UCSD-AML1 (cell line): ENCODE results near the gene ZBTB20.

Experiments
- DNase-seq: peaks from one replicate; lab custom pipeline; 2025; ENCODE audit not compliant: unreplicated experiment; lab: John Stamatoyannopoulos, UW

ZBTB20 gene

DNA sequence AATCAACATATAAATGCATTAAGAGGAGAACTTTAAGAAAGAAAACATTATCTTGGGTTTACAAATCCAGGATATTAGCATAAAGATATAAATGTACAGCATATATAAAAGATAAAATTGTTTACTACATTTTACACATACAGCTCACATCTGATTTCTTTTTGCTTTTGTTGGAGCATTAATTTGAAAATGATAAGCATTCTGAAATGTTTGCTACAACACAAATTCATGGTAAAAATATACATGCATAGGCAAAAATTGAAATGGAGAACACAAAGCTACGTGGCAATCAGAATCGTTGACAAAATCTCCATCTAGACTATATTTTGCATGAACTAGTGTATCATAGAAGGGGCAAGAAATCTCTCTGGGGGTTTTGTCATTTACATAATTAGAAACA, 694.2 kb downstream of the ZBTB20 start:
- no peak for DNase-seq

DNA sequence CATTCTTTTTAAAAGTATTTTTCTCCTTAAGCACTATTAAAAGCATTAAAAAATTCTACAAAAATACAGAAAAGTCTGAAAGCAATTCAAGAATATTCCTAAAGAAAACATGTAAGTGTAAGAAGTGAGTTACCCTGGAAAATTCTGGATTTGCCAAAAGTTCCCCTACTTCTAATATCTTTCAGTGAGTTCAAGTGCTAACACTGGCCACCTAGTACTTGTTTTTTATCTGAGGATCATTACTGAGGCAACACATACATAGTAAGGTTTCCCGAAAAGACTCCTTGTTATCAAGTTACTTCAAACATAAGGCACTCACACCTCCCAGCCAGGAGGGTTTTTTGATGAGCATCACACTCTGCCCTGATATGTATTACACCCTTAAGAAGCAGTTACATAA, 694.8 kb downstream of the ZBTB20 start:
- DNase-seq: no peak

GRCh38 chr3:114451561-114452018, 695.5 kb downstream of the ZBTB20 start:
- DNase-seq: no peak

DNA sequence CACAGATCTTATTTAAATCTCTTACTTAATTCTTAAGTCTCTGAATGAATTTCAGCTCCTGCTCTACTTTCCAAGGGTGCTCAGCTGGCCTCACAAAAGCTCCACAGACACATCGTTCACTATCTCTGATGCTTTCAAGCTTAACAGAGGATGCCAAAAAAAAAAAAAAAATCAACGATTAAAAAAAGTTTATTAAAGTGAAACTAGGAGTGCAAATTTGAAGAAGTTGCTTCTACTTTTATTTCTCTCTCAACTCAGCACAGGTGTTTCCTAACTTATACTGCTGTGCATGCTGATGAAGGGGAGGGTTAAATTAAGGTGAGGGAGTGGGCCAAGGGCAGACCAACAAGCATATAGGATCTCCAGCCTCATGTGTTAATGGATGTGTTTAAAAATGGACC, 696.0 kb downstream of the ZBTB20 start:
- no peak for DNase-seq

- no peak for DNase-seq
These were observed 697.0 kb downstream of the ZBTB20 start for GRCh38 chr3:114450008-114450596.

- no peak for DNase-seq
These were observed 697.6 kb downstream of the ZBTB20 start for GRCh38 chr3:114449271-114450007.

DNA sequence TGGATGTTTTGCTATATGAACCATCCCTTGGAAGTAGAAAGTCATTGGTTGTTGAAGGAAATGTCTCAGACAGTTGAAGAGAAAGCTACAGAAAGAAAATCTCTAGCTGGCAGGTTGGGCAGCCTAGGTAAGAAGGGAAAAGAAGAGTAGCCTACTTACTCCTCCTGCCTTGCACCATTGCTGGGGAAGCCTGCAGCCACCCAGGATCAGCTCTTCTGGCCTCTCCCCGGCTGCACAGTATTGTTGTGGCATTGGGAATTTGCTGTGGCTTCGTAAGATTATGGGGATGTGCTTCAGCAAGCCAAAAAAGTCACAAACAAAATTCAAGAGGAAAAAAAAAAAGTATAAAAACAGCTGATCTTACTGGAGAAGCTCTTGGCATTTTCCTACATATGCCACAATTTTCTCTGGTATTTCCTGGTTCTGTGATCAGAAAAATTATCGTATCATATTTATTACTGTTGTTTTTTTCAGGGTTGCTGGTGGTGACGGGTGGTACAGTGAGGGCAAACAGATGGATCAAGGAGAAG, 699.1 kb downstream of the ZBTB20 start:
- DNase-seq: no peak

- no peak for DNase-seq
These were observed 699.5 kb downstream of the ZBTB20 start for GRCh38 chr3:114447545-114447944.

DNA sequence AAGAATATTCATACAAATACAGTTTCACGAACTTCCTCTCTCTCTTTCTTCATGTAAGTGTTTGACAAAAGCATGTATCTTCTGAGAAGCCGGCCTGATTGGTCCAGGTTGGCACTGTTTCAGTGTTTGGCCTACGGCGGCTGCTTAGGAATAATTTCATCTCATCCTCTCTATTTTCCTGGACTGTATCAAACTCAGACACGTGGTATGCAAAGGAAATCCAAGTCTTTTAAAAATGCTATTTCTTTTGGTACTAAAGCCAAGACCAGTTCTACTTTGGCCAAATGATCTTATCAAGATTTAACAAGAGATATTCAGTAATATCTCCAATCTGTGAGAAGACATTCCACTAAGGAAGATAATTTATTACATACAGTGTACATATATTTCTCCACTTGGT, 700.5 kb downstream of the ZBTB20 start:
- DNase-seq: no peak

DNA sequence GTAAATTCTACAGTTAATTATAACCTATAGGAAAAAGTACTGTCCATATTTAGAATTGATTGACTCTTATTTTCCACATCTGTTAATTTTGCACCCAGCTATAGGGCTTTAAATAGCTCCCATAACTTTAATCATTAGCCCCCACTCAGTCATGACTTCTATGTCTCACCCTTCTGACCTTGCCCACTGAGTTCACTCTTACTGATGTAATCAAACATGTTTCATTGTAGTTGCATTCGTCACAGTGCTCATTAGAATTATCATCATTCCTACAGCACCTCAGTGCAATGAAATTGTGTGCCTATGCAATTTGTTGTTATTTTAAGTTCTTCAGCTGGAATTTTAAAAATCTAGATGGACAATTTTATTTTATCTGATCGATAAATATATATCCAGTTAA, 701.9 kb downstream of the ZBTB20 start:
- no peak for DNase-seq

GRCh38 chr3:114444216-114444615, 702.9 kb downstream of the ZBTB20 start:
- no peak for DNase-seq

DNA sequence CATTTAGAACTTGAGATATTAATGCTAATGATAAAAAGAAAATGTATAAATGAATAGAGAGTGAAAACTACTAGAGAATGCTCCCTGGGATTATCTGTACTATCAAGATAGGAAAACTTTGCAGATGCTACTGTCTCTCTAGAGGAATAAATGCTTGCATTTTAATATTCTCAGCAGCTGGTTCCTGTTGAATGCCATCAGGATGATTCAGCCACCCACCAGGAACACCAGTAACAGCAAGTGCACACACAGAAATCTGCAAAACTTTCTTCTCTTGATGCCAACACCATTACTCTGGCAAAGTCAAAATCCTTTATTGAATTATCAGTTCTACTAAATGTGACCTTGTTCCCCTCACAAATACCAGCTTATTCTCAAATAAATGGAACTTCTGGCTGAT, 704.8 kb downstream of the ZBTB20 start:
- DNase-seq: no peak

- DNase-seq: no peak
These were observed 705.7 kb downstream of the ZBTB20 start for GRCh38 chr3:114441386-114441785.

DNA sequence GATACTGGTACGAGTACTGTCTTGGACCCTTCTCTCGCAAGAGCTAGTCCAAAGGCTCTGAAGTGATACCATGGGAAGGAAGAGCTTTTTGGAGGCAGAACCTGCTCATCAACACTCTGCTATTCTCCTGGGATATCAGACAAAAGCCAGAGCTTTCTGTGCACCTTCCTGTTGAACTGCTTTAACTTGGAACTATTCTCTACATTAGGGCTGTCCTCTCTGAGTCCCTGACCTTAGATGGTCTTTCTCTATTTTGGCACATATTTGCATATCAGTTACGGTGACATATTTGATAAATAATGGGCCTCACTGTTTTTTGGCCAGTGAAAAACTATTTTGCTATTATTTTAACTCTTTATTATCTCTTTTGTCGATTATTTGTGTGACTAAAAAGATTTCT, 706.4 kb downstream of the ZBTB20 start:
- DNase-seq: no peak

DNA sequence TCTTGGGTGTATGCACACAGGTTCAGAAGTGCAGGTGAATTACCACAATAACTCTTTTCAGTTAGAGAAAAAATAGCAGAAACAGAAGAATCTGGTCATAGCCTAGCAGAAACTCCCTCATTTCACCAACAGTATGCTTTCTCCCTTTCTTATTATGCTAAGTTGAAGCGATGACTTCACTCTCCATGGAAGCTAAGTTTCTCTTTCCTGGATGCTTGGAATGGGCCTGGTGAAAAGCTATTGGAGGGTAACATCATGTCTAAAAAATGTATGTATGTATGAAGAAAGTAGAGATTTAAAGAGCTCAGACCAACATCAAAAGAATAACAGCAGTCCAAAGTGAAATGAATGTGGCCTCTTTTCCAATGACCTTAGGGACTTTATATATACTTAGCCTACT, 707.8 kb downstream of the ZBTB20 start:
- DNase-seq: no peak

DNA sequence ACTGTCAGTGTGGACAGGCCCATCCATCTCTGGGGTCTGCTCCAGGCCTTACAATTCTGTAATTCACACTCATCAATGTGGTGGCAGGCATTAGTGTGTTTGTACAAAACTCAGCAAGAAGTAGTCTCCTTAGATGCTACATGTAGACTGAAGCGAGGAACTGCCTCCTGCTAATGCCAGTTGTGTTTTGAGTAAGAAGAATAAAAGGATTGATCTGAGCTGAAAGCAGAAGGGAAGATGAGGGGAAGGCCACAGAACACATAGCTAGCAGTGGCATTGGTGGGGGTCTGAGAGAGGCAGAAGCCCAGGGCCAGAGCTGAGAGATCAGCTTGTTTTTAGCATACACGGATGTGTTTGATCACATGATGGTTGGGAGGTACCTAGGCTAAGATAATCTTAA, 709.2 kb downstream of the ZBTB20 start:
- DNase-seq: no peak

- DNase-seq: no peak
These were observed 710.9 kb downstream of the ZBTB20 start for GRCh38 chr3:114436182-114436581.

- DNase-seq: no peak
These were observed 711.5 kb downstream of the ZBTB20 start for GRCh38 chr3:114435386-114436115.

- DNase-seq: no peak
These were observed 714.8 kb downstream of the ZBTB20 start for GRCh38 chr3:114432310-114432709.

GRCh38 chr3:114428044-114428595, 719.0 kb downstream of the ZBTB20 start:
- DNase-seq: no peak

DNA sequence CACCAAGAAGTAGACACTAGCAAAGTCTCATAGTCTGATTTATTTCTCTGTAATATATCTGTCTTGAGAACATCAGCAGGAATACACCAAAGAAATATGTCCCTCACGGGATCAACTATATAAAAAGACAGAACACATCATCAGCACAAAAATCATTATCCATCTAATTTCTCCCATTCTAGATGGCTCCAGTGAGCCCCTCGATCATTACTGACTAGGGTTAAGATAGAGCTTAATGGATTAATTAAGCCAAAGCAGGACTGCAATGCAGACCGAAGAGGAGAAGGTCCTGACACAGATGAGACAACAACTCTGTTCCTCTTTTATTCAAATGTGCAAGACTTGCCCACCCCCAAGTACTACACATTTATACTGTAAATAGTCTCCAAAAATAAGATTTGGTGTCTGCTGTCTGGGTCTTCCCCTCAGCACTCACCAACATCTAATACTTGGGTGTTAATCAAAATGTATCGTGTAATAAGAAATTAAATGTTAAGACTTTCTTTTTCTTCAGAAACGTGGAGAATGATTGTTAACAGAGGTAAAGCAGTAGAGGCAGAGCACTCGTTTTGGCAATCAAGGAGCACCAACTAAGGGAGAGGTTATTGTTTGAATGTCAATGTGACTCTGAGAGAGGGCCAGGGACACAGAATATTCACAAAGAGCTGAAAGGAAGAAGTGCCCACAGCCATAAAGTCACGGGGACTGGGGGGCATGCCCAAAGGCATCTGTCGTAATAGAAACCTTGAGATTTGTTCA, 719.6 kb downstream of the ZBTB20 start:
- DNase-seq: no peak
